ENCODE data around the gene NSMCE4A. TPM values are rescaled to one million over a fixed set of nuclear protein-coding genes. Genes with fewer than 3 reads are reported as not detected.

NSMCE4A gene
- total and polyA plus RNA-seq, 2 of the 8 experiments (the other 6 are each of a cell fraction or from before 2014, with no cell fraction given), result 48.6 to 66.0 TPM

DNA sequence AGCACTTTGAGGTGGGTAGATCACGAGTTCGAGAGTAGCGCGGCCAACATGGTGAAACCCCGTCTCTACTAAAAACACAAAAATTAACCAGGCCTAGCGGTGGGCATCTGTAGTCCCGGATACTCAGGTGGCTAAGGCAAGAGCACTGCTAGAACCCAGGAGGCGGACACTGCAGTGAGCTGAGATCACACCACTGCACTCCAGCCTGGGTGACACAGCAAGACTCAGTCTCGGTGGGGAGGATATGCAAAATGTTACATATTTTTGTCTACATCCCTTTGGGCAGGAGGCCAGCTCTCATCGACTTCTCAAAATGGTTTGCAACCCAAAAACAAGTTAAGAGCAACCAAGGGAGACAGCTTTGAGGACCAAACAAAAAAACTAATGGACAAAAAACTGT, 55.4 kb downstream of the NSMCE4A start:
- H3K27ac ChIP-seq (ENCODE audit: low read depth, low read length), result no peak overlapping the region
- H2BK120ac ChIP-seq (replicated peaks; ENCODE audit: low read depth, low read length), result no peak overlapping the region
- no peak overlapping the region for H2BK20ac ChIP-seq (ENCODE audit: low read length)
- H3K9ac ChIP-seq (replicated peaks in 1 of 4; ENCODE audit: extremely low read depth in 1 of 4, low read depth in 3 of 4, low read length in 3 of 4), result no peak overlapping the region
- FAIRE-seq, result no peak
- H3K27me3 ChIP-seq (replicated peaks in 1 of 4; ENCODE audit: control insufficient read depth in 3 of 4, extremely low read depth in 1 of 4, insufficient read depth in 3 of 4, low read length in 3 of 4), result no peaks in the 10 kb centered on the region
- H3K18ac ChIP-seq (ENCODE audit: extremely low read depth, low read length), result no peak overlapping the region
- no peak overlapping the region for H3K14ac ChIP-seq (ENCODE audit: insufficient read length)
- H4K8ac ChIP-seq (ENCODE audit: extremely low read depth, insufficient read depth, low read length), result no peak overlapping the region
- no peak overlapping the region for H2BK15ac ChIP-seq (ENCODE audit: low read length)
- 92% methylated on average over 10 of the region's 10 CpGs; no CpG with 5 or more reads in 1 of the 2 experiments for WGBS, 2 experiments (ENCODE audit: extremely low coverage in 1 of 2, insufficient coverage in 1 of 2, insufficient read length in 1 of 2, insufficient replicate concordance in 2 of 2, low coverage in 1 of 2, low lambda C conversion rate in 2 of 2, missing lambda C conversion rate in 1 of 2)
- no peak for DNase-seq (ENCODE audit: low read depth in 1 of 2, low spot score in 2 of 2)
- H3K56ac ChIP-seq (replicated peaks; ENCODE audit: insufficient read length, low read depth, low read length), result no peak overlapping the region
- no peak overlapping the region for H4K91ac ChIP-seq (replicated peaks; ENCODE audit: insufficient read length, low read length)
- H3K79me2 ChIP-seq (ENCODE audit: control insufficient read depth in 1 of 2, insufficient read depth in 2 of 2, low read length in 2 of 2), result peaks cover 0 to 20% of the 10 kb centered on the region in 2 experiments; a peak in 2 of 4 replicates
- H3K36me3 ChIP-seq (ENCODE audit: control insufficient read depth in 2 of 4, insufficient read depth in 4 of 4, low read length in 3 of 4), result peaks cover 3 to 32% (median 10%) of the 10 kb centered on the region in 4 experiments
- no peak overlapping the region for H3K4me3 ChIP-seq (ENCODE audit: extremely low read depth in 1 of 4, insufficient read depth in 2 of 4, low read depth in 3 of 4, low read length in 4 of 4)
- no peak overlapping the region for H2BK5ac ChIP-seq (ENCODE audit: low read depth, low read length)
- H2BK12ac ChIP-seq (ENCODE audit: low read depth, low read length), result no peak overlapping the region
- no peaks in the 10 kb centered on the region for H3K9me3 ChIP-seq (ENCODE audit: insufficient read depth in 2 of 2, low read depth in 1 of 2, low read length in 1 of 2)
- ChIA-PET POLR2A (ENCODE audit: partially characterized antibody) (interaction anchor here (5.0 kb wide), 1 partner anchor 8 kb away, joined by 25 read pairs; the partner anchor contains the start of gene ATE1), CTCF (ENCODE audit: partially characterized antibody) (no interaction called here)
- no peak overlapping the region for H2AK5ac ChIP-seq (ENCODE audit: low read depth, low read length)
- no peak overlapping the region for H3K4ac ChIP-seq (replicated peaks; ENCODE audit: insufficient read length, low read depth, low read length)
- no peaks in the 10 kb centered on the region for H3K4me1 ChIP-seq (replicated peaks in 1 of 4; ENCODE audit: control insufficient read depth in 3 of 4, insufficient read depth in 4 of 4, low read length in 3 of 4)
- H3K23me2 ChIP-seq (ENCODE audit: low read depth, low read length), result no peaks in the 10 kb centered on the region
- H4K20me1 ChIP-seq (replicated peaks in 1 of 2; ENCODE audit: control insufficient read depth in 1 of 2, insufficient read depth in 2 of 2, low read length in 2 of 2), result peaks cover 0 to 2% of the 10 kb centered on the region in 2 experiments
- no peak overlapping the region for H2AFZ ChIP-seq (ENCODE audit: low read length)
- no peak overlapping the region for H4K5ac ChIP-seq (ENCODE audit: insufficient read length, low read depth, low read length)
- no peak overlapping the region for H3K4me2 ChIP-seq (ENCODE audit: insufficient read depth in 1 of 2, low read depth in 2 of 2, low read length in 2 of 2)
- H3K23ac ChIP-seq (ENCODE audit: insufficient read length), result no peak overlapping the region
- H3K79me1 ChIP-seq (ENCODE audit: low read depth, low read length), result no peaks in the 10 kb centered on the region
- TF ChIP-seq POLR2AphosphoS5 (IDR thresholded peaks at IDR 0.05; ENCODE audit: low read depth, low read length), result no peak
- TF ChIP-seq RXRA (IDR thresholded peaks at IDR 0.05; ENCODE audit: insufficient read depth, low read depth, low read length), result no peak
- TF ChIP-seq SIX5 (IDR thresholded peaks at IDR 0.05; ENCODE audit: low read depth, low read length), result no peak
- TF ChIP-seq TBP (IDR thresholded peaks at IDR 0.05; ENCODE audit: low read depth, low read length), result no peak
- no peak for TF ChIP-seq NANOG (IDR thresholded peaks at IDR 0.05; ENCODE audit: insufficient read depth, low read depth, low read length, poor library complexity, severe bottlenecking)
- TF ChIP-seq MAFK (IDR thresholded peaks at IDR 0.05; ENCODE audit: low read depth, low read length), result no peak
- no peak for TF ChIP-seq SAP30 (IDR thresholded peaks at IDR 0.05; ENCODE audit: insufficient read depth, insufficient replicate concordance, low read length)
- TF ChIP-seq EZH2 (IDR thresholded peaks at IDR 0.05; ENCODE audit: low read depth, low read length, severe bottlenecking), result no peak

Measured in H1 (cell line).